Esophagus squamous epithelium (tissue), 4 donors: ENCODE results near the gene PTPRS.
"Not testable (repeated sequence)": the region's sequence is repeated elsewhere in the genome, so short reads cannot be mapped to it uniquely, and the experiment has no call there.

Source experiments
- POLR2A ChIP-seq, 4 donors: fragments of 450-650 bp; IDR thresholded peaks; one replicate each; pipeline ENCODE4 v1.6.1; 2017; ENCODE audit warnings: antibody characterized with exemption in 4 of 4, mild to moderate bottlenecking in 4 of 4, moderate library complexity in 3 of 4
- TF ChIP-seq, protein P1 (sequence below), 6 experiments: fragments of 450-650 bp in 4 of 6; fragments of 200-600 bp in 2 of 6; sonication (generic) in 2 of 6; IDR thresholded peaks; one replicate each; pipeline ENCODE4 v1.5.1; 2016 to 2019; ENCODE audit warnings: antibody characterized with exemption in 6 of 6, mild to moderate bottlenecking in 4 of 6, moderate library complexity in 4 of 6

DNA sequence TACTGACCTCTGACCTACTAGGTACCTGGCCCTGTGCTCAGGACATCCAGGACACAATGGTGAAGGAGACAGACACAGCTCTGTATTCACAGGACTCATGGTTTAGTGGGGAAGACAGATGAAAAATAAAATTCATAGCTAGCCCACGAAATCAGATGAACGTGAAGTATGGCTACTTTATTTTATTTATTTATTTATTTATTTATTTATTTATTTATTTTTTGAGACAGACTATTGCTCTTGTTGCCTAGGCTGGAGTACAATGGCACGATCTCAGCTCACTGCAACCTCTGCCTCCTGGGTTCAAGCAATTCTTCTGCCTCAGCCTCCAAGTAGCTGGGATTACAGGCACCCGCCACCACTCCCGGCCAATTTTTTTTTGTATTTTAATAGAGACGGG lies 40.6 kb upstream of the PTPRS start:
- TF ChIP-seq, protein P1, sequence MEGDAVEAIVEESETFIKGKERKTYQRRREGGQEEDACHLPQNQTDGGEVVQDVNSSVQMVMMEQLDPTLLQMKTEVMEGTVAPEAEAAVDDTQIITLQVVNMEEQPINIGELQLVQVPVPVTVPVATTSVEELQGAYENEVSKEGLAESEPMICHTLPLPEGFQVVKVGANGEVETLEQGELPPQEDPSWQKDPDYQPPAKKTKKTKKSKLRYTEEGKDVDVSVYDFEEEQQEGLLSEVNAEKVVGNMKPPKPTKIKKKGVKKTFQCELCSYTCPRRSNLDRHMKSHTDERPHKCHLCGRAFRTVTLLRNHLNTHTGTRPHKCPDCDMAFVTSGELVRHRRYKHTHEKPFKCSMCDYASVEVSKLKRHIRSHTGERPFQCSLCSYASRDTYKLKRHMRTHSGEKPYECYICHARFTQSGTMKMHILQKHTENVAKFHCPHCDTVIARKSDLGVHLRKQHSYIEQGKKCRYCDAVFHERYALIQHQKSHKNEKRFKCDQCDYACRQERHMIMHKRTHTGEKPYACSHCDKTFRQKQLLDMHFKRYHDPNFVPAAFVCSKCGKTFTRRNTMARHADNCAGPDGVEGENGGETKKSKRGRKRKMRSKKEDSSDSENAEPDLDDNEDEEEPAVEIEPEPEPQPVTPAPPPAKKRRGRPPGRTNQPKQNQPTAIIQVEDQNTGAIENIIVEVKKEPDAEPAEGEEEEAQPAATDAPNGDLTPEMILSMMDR (IDR thresholded peaks at IDR 0.05) = not testable (repeated sequence)
- TF ChIP-seq POLR2A (IDR thresholded peaks at IDR 0.05) = not testable (repeated sequence)
